Fibroblast of lung (primary cell): ENCODE results near the gene DPYD.

Experiments
- CTCF ChIP-seq, 2 donors: IDR thresholded peaks in 1 of 2; conservative IDR thresholded peaks in 1 of 2; 1 replicate in 1 of 2; 2 replicates in 1 of 2; pipeline ENCODE4 v1.5.1; 2011 to 2012; ENCODE audit warnings: low read length in 2 of 2, control low read depth in 1 of 2, inconsistent platforms in 1 of 2, low read depth in 1 of 2, mild to moderate bottlenecking in 1 of 2
- EZH2 ChIP-seq: IDR thresholded peaks from 2 replicates; pipeline ENCODE4 v1.5.1; 2012; ENCODE audit warnings: low read length, control low read depth, mild to moderate bottlenecking; ENCODE audit errors: missing control alignments

GRCh38 chr1:97071173-97071572 lies 849.7 kb downstream of the DPYD start:
- no peak for TF ChIP-seq CTCF (conservative IDR thresholded peaks at IDR 0.05 in 1 of 2, IDR thresholded peaks at IDR 0.05 in 1 of 2; ENCODE audit: low read depth in 1 of 2, low read length in 2 of 2)
- TF ChIP-seq EZH2: no peak
